DOHH2 (cell line): Measurements from ENCODE around the gene CCDC91.

ENCODE experiments used
- CTCF ChIP-seq: fragments of 200-600 bp; sonication (generic); IDR thresholded peaks from one replicate; pipeline ENCODE4 v1.5.1; 2014; ENCODE audit warnings: antibody characterized with exemption, mild to moderate bottlenecking, low read depth, low read length; ENCODE audit not compliant: poor library complexity, severe bottlenecking
- EZH2phosphoT487 ChIP-seq: fragments of 200-600 bp; sonication (generic); IDR thresholded peaks from 2 replicates; pipeline ENCODE4 v1.6.1; 2017; ENCODE audit warnings: borderline replicate concordance, mild to moderate bottlenecking, antibody characterized with exemption, low read length, moderate library complexity, mixed read lengths

GRCh38 chr12:28306535-28306934 is 116.3 kb downstream of the CCDC91 start:
- TF ChIP-seq CTCF (no peak), EZH2phosphoT487 (no peak)
